HG03520 (cell line): ENCODE data around the gene MUC7.

Source experiments
- ATAC-seq: cut with Tn5 transposase; IDR thresholded peaks from one replicate; pipeline ENCODE4 v1.9.1; 2021; ENCODE audit warnings: mild to moderate bottlenecking, moderate library complexity; ENCODE audit not compliant: unreplicated experiment

Gene MUC7

DNA sequence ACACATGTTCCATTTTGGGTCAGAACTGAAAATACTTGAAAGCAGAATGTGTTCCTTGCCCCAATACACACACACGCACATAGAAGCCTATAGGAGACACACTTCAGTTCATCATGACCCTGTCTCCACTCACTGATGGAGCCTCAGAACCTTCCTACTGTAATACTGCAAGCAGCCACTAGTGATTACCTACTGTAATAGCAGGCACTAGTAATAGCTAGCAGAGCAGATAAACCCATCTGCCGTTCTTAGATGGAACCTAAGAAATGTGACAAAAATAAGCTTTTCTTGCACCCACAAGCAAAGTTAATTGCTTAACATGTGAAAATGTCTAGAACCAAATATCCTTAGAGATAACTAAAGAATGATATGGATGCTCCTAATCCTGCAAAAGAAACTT lies 60.0 kb downstream of the MUC7 start:
- ATAC-seq: peak; percentile 93
